SW480 (cell line): ENCODE measurements around the gene UCN.

Source experiments
- DNase-seq: peaks from one replicate; pipeline ENCODE4 v3.0.0-alpha.2; 2016; ENCODE audit warnings: low spot score

Gene UCN

DNA sequence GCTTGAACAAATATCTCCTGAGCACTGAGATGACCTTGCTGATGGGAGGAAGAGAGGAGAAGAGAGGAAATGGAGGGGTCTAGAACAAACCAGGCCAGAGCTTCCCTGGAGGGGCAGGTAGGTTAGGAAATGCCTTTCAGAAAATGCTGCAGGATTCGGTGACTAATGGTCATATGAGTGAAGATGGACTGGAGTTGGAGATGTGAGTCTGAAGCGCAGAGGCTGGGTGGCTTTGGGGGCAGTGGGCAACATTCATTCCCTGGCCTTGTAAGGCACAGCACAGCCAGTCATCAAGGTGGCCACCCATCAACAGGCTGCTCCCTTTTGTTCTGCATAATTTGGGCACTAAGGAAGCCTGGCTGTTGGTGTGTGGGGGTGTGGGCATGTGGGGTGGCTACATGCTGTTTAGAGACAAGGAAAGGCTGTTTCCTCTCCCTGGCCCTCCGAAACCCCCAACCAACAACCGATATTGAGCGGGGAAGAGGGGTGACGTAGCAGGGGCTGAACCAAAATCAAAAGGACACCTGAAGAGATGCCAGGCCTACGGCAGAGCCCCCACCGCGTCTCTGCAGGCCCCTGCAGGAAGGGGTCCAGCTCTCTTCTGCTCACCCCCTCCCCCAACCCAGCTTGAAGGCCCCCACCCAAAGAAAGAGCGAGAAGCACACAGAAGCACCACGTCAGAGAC lies 46.9 kb downstream of the UCN start:
- no peak for DNase-seq

DNA sequence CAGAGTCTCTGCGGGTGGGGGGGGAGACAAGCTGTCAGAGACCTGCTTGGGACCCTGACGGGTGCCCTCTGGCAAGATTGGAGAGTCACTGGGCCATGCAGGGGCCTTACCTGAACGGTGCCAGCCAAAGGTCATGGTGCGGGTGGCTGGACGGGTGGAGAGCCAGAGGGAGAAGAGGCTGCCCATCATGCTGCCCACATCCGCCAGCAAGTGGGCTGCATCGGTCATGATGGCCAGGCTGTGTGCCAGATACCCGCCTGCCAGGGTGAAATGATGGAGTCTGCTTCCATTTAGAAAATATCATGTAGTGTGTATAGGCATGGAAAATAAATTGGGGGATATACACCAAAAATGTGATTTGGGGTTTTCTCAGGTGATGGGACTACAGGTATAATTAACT lies 50.2 kb downstream of the UCN start:
- no peak for DNase-seq
